GM19455 (cell line): ENCODE data around the gene KRT84.

Source experiments
- ATAC-seq: cut with Tn5 transposase; IDR thresholded peaks from one replicate; pipeline ENCODE4 v1.9.1; 2021; ENCODE audit not compliant: unreplicated experiment

KRT84 gene

GRCh38 chr12:52361553-52361952 lies 23.9 kb downstream of the KRT84 start:
- ATAC-seq = no peak

- no peak for ATAC-seq
These were observed 24.7 kb downstream of the KRT84 start for GRCh38 chr12:52360663-52361271.

GRCh38 chr12:52360106-52360662 lies 25.3 kb downstream of the KRT84 start:
- ATAC-seq = no peak

- ATAC-seq = no peak
These were observed 25.8 kb downstream of the KRT84 start for GRCh38 chr12:52359621-52360061.

GRCh38 chr12:52358575-52359350 lies 26.7 kb downstream of the KRT84 start:
- peak; percentile 93 for ATAC-seq

- no peak for ATAC-seq
These were observed 28.5 kb downstream of the KRT84 start for GRCh38 chr12:52356762-52357580.

- ATAC-seq = no peak
These were observed 29.3 kb downstream of the KRT84 start for GRCh38 chr12:52356031-52356761.

GRCh38 chr12:52355176-52355575 lies 30.3 kb downstream of the KRT84 start:
- no peak for ATAC-seq

- no peak for ATAC-seq
These were observed 31.3 kb downstream of the KRT84 start for GRCh38 chr12:52354200-52354599.

GRCh38 chr12:52353766-52354165 lies 31.7 kb downstream of the KRT84 start:
- no peak for ATAC-seq

GRCh38 chr12:52352951-52353350 lies 32.5 kb downstream of the KRT84 start:
- ATAC-seq = no peak

GRCh38 chr12:52351196-52352059 lies 34.0 kb downstream of the KRT84 start:
- no peak for ATAC-seq

GRCh38 chr12:52350786-52351185 lies 34.7 kb downstream of the KRT84 start:
- ATAC-seq = no peak

- ATAC-seq = no peak
These were observed 35.3 kb downstream of the KRT84 start for GRCh38 chr12:52350021-52350620.

- ATAC-seq = no peak
These were observed 36.3 kb downstream of the KRT84 start for GRCh38 chr12:52349196-52349595.

- ATAC-seq = no peak
These were observed 37.6 kb downstream of the KRT84 start for GRCh38 chr12:52347551-52348510.

- ATAC-seq = no peak
These were observed 38.4 kb downstream of the KRT84 start for GRCh38 chr12:52347016-52347415.

GRCh38 chr12:52346593-52346992 lies 38.9 kb downstream of the KRT84 start:
- no peak for ATAC-seq
